GM12892 (cell line): ENCODE data around the gene OSBPL10.

Experiments
- DNase-seq: peaks from one replicate; pipeline ENCODE4 v3.0.0; 2011; ENCODE audit not compliant: insufficient read length
- FAIRE-seq: peaks from 2 replicates; lab custom pipeline; 2011; peaks lifted over from hg19 to GRCh38; lab: Jason Lieb, UNC
- POLR2A ChIP-seq: IDR thresholded peaks from 2 replicates; pipeline ENCODE4 v1.6.1; 2011; ENCODE audit warnings: low read depth, low read length, control low read depth
- POLR2AphosphoS5 ChIP-seq: IDR thresholded peaks from 2 replicates; pipeline ENCODE4 v1.6.1; 2011; ENCODE audit warnings: low read depth, low read length, control low read depth
- TAF1 ChIP-seq: IDR thresholded peaks from 2 replicates; pipeline ENCODE4 v1.6.1; 2011; ENCODE audit warnings: low read depth, mild to moderate bottlenecking, control low read depth, low read length, borderline replicate concordance

Gene OSBPL10

DNA sequence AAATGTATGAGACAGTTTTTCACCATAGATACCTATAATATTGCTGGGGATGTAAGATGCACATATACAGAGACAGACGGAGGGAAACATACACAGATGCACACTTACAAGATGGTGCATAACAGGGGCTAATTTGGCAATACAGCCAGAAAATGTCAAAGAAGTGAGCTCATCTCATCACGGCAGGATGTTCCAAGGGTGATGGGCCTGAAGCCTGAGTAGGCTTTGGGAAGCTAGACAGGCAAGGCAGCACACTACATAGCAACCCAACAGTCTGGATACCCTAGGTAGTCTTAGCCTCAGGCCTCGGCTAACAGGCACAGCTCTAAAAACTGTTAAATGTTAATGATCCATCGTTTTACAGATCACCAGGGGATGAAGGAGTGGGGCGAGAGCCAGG is 148.5 kb downstream of the OSBPL10 start:
- FAIRE-seq (no peak), DNase-seq (no peak)
- TF ChIP-seq TAF1 (no peak), POLR2A (no peak), POLR2AphosphoS5 (no peak)

DNA sequence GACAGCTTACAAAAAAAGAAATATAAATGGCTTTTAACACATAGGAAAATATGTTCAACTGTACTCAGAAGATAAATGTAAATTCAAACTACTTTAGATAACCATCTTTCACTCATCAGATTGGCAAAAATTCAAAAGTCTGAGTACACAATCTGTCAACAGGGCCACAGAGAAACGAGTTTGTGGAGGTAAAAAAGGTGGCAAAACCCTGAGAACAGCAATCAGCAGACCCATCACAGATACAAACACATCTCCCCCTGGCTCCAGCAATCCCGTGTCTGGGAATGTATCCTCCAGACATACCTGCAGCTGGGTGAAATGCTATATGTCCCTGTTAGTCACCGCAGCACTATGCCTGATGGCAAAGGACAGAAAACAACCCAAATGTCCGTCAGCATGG is 149.5 kb downstream of the OSBPL10 start:
- FAIRE-seq (no peak), DNase-seq (no peak)
- TF ChIP-seq TAF1 (no peak), POLR2AphosphoS5 (no peak), POLR2A (no peak)

DNA sequence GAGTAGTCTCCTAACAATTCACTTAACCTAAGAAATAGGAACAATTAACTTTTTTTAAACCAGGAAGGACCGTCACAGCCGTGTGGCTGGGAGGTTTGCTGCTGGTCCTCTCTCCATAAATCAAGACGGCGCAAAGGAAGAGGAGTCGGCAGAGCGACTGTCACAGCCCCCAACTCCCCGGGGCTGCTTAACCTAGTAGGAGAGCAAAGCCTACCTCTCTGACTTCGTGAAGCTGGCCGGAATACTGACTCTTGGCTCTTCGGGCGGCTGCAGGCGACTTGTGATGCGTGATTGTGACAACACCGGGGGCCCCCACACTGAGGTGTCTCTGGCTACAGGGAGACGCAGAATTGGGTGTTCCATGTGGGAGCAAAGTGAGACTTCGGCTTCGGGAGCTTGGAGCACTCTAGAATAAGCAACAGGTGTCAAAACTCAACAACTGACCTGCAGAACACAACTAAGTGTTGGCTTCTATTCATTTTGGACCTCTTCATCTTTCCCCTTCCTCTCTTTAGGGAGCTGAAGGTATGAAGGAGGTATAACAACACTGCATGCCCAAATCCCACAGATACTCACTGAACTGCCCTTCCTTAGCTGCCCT is 151.1 kb downstream of the OSBPL10 start:
- FAIRE-seq (no peak), DNase-seq (no peak)
- TF ChIP-seq POLR2AphosphoS5 = no peak
- no peak for TF ChIP-seq POLR2A
- TF ChIP-seq TAF1 = no peak

DNA sequence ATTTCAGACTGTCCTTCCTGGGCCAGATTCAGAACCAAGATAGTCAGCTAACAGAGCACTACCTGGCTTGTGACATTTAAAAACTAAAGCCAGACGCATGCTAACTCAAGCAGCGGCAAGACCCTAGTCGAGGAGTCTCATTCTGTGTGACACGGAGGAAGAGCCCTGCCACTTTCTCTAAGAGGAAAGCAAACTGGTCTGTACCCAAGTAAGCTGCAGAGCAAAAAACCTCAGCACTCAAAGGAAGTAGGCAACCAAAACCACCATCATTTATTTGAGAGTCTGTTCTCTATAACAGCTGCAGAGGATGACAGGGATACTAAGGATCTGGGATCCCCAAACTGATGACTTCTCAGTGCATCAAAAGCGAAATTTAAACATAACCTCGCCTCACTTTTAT is 152.1 kb downstream of the OSBPL10 start:
- FAIRE-seq (no peak), DNase-seq (no peak)
- TF ChIP-seq POLR2A (no peak), TAF1 (no peak), POLR2AphosphoS5 (no peak)

DNA sequence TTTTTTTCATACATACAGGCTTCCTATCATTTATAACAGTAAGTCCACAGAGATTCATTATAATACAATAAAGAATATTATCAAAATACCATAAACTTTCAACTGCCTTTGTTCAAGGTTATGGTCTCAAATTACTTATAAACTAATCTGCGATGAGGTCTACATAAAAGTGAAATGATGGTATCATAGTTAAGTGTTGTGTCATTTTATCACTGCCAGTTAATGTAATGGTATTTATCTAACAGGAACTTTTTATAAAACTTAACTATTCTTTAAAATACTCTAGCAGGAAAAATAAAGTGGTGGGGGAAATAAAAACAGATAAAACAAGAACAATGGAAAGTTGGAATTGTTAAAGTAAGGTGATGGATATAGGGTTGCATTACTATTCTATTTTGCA is 153.1 kb downstream of the OSBPL10 start:
- FAIRE-seq = no peak
- TF ChIP-seq POLR2A = no peak
- no peak for TF ChIP-seq POLR2AphosphoS5
- TF ChIP-seq TAF1 = no peak
- no peak for DNase-seq

DNA sequence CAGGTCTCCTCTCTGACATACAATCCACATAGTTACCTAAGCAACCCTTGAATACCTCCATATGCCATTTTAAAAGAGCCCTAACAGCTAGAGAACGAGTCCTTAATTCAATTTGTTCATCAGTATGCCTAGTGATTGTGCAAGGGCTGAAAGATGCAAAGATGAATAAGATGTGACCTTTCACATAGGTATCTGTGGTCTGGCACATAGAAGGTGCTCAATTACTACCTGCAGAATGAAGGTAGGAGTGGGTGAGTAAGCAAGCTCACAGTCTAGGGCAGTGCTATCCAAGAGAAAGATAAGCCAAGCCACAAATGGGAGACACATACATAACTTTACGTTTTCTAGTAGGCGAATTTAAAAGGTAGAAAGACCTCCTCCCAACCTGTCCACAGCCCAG is 157.9 kb downstream of the OSBPL10 start:
- FAIRE-seq = no peak
- no peak for TF ChIP-seq TAF1
- no peak for TF ChIP-seq POLR2A
- TF ChIP-seq POLR2AphosphoS5 = no peak

DNA sequence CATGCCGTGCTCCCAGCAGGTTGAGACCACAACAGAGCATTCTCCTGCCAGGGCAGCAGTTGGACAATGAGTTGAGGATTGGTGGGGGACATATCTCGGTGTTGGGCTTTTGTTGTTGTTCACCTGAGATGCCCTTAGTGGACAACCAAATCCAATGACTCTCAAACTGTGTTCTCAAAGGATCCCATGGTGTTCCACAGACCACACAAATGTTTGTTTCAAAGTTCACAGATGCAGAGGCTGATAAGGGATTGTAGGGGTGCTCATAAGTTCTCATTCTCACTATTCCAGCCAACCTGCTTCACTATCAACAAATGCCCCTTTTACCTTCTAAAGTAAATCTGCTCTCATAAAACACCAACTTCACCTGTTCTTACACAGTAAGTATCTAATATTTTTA is 159.9 kb downstream of the OSBPL10 start:
- no peak for TF ChIP-seq TAF1
- TF ChIP-seq POLR2AphosphoS5 = no peak
- no peak for TF ChIP-seq POLR2A
- DNase-seq = no peak
- no peak for FAIRE-seq

More for the DNA sequence above, 157.9 kb downstream of the OSBPL10 start:
- DNase-seq = no peak

DNA sequence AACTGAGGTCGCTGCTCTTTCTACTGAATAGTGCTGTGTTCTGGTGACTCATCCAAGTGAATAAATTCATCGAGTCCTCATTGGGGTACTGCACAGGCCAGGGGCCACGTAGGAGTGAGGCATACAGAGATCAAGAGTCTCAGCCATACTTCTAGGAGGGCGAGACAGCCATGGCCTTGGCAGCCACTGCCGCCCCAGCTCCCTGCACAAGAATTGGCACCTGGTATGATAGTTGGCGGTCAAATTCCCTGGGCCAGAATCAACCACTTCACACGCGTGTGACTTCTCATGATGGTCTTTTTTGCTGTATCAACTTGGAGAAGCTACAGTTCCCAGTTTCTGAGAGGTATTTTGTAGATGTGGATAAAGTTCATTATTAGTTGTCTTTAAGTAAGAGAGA is 161.6 kb downstream of the OSBPL10 start:
- FAIRE-seq (no peak), DNase-seq (no peak)
- TF ChIP-seq POLR2AphosphoS5 (no peak), POLR2A (no peak), TAF1 (no peak)

DNA sequence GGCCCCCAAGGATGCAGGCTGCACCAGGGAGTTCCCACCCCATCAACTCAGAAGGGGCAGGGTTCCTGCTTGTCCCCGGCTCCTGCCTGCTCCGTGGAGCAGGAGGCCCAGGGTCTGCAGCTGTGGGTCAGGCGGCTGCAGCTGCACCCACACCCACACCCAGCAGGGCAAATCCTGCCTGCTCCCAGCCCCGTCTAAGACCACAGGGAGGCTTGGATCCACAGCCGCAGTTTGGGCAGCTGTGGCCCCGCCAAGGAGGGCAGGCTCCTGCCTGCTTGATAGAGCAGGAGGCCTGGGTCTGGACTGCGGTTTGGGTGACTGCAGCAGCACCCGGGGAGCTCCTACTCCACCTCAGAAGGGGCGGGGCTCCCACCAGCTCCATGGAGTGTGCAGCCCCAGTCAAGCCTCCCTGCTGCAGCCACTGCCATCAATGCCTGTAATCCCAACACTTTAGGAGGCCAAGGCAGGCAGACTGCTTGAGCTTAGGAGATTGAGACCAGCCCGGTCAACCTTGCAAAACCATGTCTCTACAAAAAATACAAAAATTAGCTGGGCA is 163.6 kb downstream of the OSBPL10 start:
- TF ChIP-seq TAF1 (no peak), POLR2A (no peak), POLR2AphosphoS5 (no peak)
- no peak for FAIRE-seq
- DNase-seq = no peak

DNA sequence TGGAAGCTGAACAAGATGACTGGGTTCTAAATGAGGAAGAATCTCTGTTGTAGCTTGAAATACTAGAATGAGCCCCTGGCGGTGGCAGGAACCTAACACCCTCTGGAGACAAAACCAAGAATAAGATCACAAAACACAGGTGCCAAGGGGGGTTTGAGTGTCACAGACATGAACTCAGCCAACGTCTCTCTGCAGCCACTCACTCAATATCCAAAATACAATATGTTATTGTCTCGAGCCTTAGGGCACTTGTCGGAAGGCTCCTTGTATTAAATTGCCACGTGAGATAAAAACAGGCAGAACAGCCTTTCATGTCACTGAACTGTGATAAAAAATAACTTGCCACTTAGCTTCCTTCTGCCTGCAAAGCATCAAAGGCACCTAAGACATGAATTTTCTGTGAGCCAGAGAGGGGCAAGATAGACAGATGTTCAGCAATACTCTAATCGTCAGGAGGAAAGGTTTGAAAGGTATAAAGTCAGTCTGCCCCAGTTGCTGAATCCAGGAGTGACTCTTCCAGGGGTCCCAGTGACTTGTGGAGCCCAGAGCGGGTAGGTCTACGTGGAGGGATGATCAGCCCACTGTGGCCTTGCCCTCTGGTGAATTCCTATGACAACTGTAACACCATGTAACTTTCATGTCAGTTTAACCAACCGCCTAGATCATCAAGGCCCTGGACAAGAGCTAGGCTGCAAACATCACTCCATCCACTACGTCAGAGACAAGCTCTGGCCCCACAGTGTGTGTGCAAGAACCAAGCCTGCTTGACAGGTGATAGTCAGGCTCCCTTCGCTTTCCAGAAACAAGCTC is 165.2 kb downstream of the OSBPL10 start:
- no peak for FAIRE-seq
- no peak for DNase-seq

DNA sequence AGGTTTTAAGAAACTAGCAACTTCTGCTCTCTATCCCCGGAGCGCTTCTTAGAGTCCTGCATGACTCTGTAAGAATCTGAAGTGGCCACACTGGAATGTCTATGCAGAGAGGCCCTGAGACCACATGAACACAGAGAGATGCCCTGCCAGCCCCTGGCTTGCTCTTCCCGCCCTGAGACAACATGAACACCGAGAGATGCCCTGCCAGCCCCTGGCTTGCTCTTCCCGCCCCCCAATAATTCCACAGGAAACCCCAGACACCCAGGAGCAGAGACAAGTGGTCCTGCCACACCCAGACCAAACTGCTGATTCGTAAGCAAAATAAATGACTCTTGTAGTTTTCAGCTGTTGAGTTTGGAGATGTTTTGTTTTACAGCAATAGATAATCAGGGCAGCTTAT is 166.1 kb downstream of the OSBPL10 start:
- FAIRE-seq = no peak
- no peak for DNase-seq
- TF ChIP-seq POLR2A (no peak), POLR2AphosphoS5 (no peak), TAF1 (no peak)

More for the DNA sequence above, 165.2 kb downstream of the OSBPL10 start:
- TF ChIP-seq POLR2A = no peak
- no peak for TF ChIP-seq POLR2AphosphoS5
- no peak for TF ChIP-seq TAF1

DNA sequence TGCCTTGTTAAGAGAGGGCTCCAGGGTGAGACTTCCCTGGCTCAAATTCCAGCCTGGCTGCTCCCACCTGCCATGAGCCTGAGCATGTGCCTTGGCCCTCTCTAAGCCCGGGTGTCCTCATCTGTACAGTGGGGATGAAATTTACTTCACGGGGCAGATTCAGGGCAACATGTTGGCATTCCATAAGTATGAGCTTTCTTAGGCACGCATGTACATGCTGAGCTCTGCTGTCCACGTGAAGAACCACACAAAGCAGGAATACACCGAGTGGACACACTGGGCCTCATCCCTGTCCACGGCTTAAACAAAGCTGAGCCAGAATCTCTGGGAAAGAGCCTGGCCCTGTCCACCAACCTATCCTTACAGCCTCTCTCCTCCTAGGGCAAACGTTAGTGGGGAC is 167.4 kb downstream of the OSBPL10 start:
- TF ChIP-seq POLR2A = no peak
- no peak for TF ChIP-seq POLR2AphosphoS5
- TF ChIP-seq TAF1 = no peak
- DNase-seq = no peak
- FAIRE-seq = no peak

DNA sequence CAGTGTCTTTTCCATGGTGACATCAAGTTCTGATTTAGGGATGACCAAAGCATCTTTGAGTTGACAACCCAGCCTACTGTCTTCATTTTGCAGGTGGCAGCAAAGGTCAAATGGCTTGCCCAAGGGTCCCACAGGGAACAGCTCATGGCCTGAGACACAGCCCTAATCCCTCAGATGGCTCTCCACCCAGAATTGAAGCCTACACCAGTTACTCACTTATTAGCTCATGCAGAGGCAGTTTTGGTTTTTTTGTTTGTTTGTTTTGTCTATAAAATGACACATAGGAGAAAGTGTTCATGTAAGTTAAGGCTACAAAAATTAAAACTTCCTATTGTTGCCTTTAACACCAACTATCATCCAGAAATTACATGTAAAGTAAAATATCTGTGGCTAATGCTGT is 167.9 kb downstream of the OSBPL10 start:
- FAIRE-seq = no peak
- TF ChIP-seq POLR2A (no peak), POLR2AphosphoS5 (no peak), TAF1 (no peak)
- DNase-seq = no peak
